Spleen (tissue), 11 donors: ENCODE data around the gene NEK5. TPM values are rescaled to one million over a fixed set of nuclear protein-coding genes. Genes with fewer than 3 reads are reported as not detected.

Experiments used
- DNase-seq: peaks from one replicate; pipeline ENCODE4 v3.0.0-alpha.2; 2020
- H3K27ac ChIP-seq, 8 donors: fragments of 200-600 bp; sonication (generic) in 7 of 8; 1 replicate in 4 of 8; 2 replicates in 4 of 8; pipeline versions ENCODE4 v1.5.0 to v1.8.0; 2016 to 2021; ENCODE audit warnings: inconsistent platforms in 4 of 8, mild to moderate bottlenecking in 4 of 8, moderate library complexity in 1 of 8
- H3K27me3 ChIP-seq, 7 donors: fragments of 200-600 bp; sonication (generic) in 6 of 7; replicated peaks in 1 of 7; 1 replicate in 4 of 7; 2 replicates in 3 of 7; pipeline versions ENCODE4 v1.5.0 to v1.8.0; 2016 to 2021; ENCODE audit warnings: inconsistent platforms in 3 of 7, mild to moderate bottlenecking in 1 of 7
- H3K36me3 ChIP-seq, 6 donors: fragments of 200-600 bp; sonication (generic) in 5 of 6; 1 replicate in 4 of 6; 2 replicates in 2 of 6; pipeline versions ENCODE4 v1.5.0 to v1.8.0; 2016 to 2021; ENCODE audit warnings: inconsistent platforms in 2 of 6
- H3K4me1 ChIP-seq, 6 donors: fragments of 200-600 bp; sonication (generic) in 5 of 6; 1 replicate in 3 of 6; 2 replicates in 3 of 6; pipeline versions ENCODE4 v1.5.0 to v1.8.0; 2016 to 2021; ENCODE audit warnings: inconsistent platforms in 3 of 6
- H3K4me3 ChIP-seq, 8 donors: fragments of 200-600 bp; sonication (generic) in 7 of 8; 1 replicate in 4 of 8; 2 replicates in 4 of 8; pipeline versions ENCODE4 v1.5.0 to v1.8.0; 2016 to 2021; ENCODE audit warnings: inconsistent platforms in 4 of 8, mild to moderate bottlenecking in 4 of 8, moderate library complexity in 2 of 8
- H3K9me3 ChIP-seq, 8 donors: fragments of 200-600 bp; sonication (generic) in 7 of 8; 1 replicate in 4 of 8; 2 replicates in 4 of 8; pipeline versions ENCODE4 v1.5.0 to v1.8.0; 2016 to 2021; ENCODE audit warnings: inconsistent platforms in 4 of 8
- CTCF ChIP-seq, 11 experiments: fragments of 200-600 bp in 7 of 11; fragments of 450-650 bp in 4 of 11; sonication (generic) in 4 of 11; IDR thresholded peaks in 8 of 11; conservative IDR thresholded peaks in 3 of 11; 1 replicate in 7 of 11; 2 replicates in 4 of 11; pipeline versions ENCODE4 v1.4.0 to v1.8.0; 2016 to 2021; ENCODE audit warnings: antibody characterized with exemption in 11 of 11, inconsistent platforms in 4 of 11, mild to moderate bottlenecking in 1 of 11
- POLR2A ChIP-seq, 3 donors: fragments of 450-650 bp; IDR thresholded peaks; one replicate each; pipeline ENCODE4 v1.5.1; 2017; ENCODE audit warnings: antibody characterized with exemption in 3 of 3, mild to moderate bottlenecking in 1 of 3
- POLR2AphosphoS5 ChIP-seq, 3 donors: sonication (generic); formaldehyde crosslinking; IDR thresholded peaks; one replicate each; pipeline ENCODE4 v1.5.1; 2017; ENCODE audit warnings: antibody characterized with exemption in 3 of 3
- WGBS, 5 donors: extraction: QIAGEN DNeasy Blood & Tissue Kit in 3 of 5; methylation state at CpG; one replicate each; pipeline versions ENCODE4 v1.1.5 to v1.1.7; 2013 to 2018; 5-methylcytosine and 5-hydroxymethylcytosine counted together
- intact Hi-C: fragments of 100-400 bp; cut with DNase I; formaldehyde crosslinking; loops from one replicate; pipeline ENCODE4 v1.15.0; 2023; ENCODE audit warnings: low total_unique reads
- polyA plus RNA-seq, 3 donors: library from polyadenylated mRNA; stranded (reverse); fragments of 200-250 nt; gene quantifications; one replicate each; pipeline ENCODE4 v1.2.1, GENCODE V29; 2013
- total RNA-seq, 7 donors: library from RNA; depleted of rRNA in 3 of 7; stranded (reverse); fragments of >200 nt in 3 of 7; fragmentation: NEBNext Ultra II Directional in 4 of 7; extraction: Animal tissue kit (Norgen Biotek cat#: 25700) in 4 of 7; gene quantifications; one replicate each; pipeline versions ENCODE4 v1.1.0 to v1.2.1, GENCODE V29; 2016 to 2021
- donor health status: healthy with polysubstance abuse.
- donor health status: DM: no; HTN: no; CAD: no; lungs with moderate emphysema.
- donor health status: DM: no; HTN: no; CAD: no.
- donor health status: Bipolar disorder and iron deficiency.
- donor health status: healthy.
- donor health status: DM: no; HTN: no; CAD: no.
- donor health status: DM: yes; HTN: yes; CAD: no.

The NEK5 gene
- total and polyA plus RNA-seq, 10 donors = 0.04 to 0.30 (median 0.10) TPM; not detected in 4

GRCh38 chr13:51997641-51998330 is 131.1 kb downstream of the NEK5 start:
- 75 to 88% (median 81%) methylated on average over 8 of the region's 8 CpGs for WGBS, 5 donors
- Histone ChIP-seq H3K4me1 (peaks cover 0 to 14% (median 6%) of the 10 kb centered on the region in 6 donors), H3K36me3 (no peaks in the 10 kb centered on the region), H3K27ac (no peak overlapping the region), H3K27me3 (peaks cover 0 to 6% (median 0%) of the 10 kb centered on the region in 7 donors), H3K9me3 (no peaks in the 10 kb centered on the region), H3K4me3 (no peak overlapping the region)
- no peak for DNase-seq
- intact Hi-C loops = no loop called here
- no peak for TF ChIP-seq CTCF (IDR thresholded peaks at IDR 0.05 in 8 of 11, conservative IDR thresholded peaks at IDR 0.05 in 3 of 11)
- TF ChIP-seq POLR2AphosphoS5 (IDR thresholded peaks at IDR 0.05) = no peak
- no peak for TF ChIP-seq POLR2A (IDR thresholded peaks at IDR 0.05)

GRCh38 chr13:51997186-51997585 is 131.7 kb downstream of the NEK5 start:
- intact Hi-C loops = no loop called here
- no peaks in the 10 kb centered on the region for H3K36me3 ChIP-seq
- H3K27ac ChIP-seq = no peak overlapping the region
- peaks cover 0 to 14% (median 6%) of the 10 kb centered on the region in 6 donors for H3K4me1 ChIP-seq
- H3K27me3 ChIP-seq = peaks cover 0 to 6% (median 0%) of the 10 kb centered on the region in 7 donors
- DNase-seq = no peak
- H3K4me3 ChIP-seq = no peak overlapping the region
- 90 to 99% (median 94%) methylated on average over 2 of the region's 2 CpGs for WGBS, 5 donors
- TF ChIP-seq POLR2AphosphoS5 (IDR thresholded peaks at IDR 0.05) (no peak), POLR2A (IDR thresholded peaks at IDR 0.05) (no peak), CTCF (IDR thresholded peaks at IDR 0.05 in 8 of 11, conservative IDR thresholded peaks at IDR 0.05 in 3 of 11) (no peak)
- no peaks in the 10 kb centered on the region for H3K9me3 ChIP-seq

- TF ChIP-seq POLR2AphosphoS5 (IDR thresholded peaks at IDR 0.05) (no peak), CTCF (IDR thresholded peaks at IDR 0.05 in 8 of 11, conservative IDR thresholded peaks at IDR 0.05 in 3 of 11) (no peak), POLR2A (IDR thresholded peaks at IDR 0.05) (no peak)
- intact Hi-C loops = no loop called here
- no peaks in the 10 kb centered on the region for H3K9me3 ChIP-seq
- no peaks in the 10 kb centered on the region for H3K36me3 ChIP-seq
- WGBS, 5 donors = 82 to 91% (median 90%) methylated on average over 3 to 4 of the region's 4 CpGs
- H3K4me3 ChIP-seq = no peak overlapping the region
- no peak overlapping the region for H3K27ac ChIP-seq
- peaks cover 0 to 14% (median 6%) of the 10 kb centered on the region in 6 donors for H3K4me1 ChIP-seq
- no peak for DNase-seq
- H3K27me3 ChIP-seq = peaks cover 0 to 6% (median 0%) of the 10 kb centered on the region in 7 donors
Measured at GRCh38 chr13:51996641-51997040, 132.2 kb downstream of the NEK5 start.

GRCh38 chr13:51995677-51996551 is 133.0 kb downstream of the NEK5 start:
- intact Hi-C loops = no loop called here

More at GRCh38 chr13:51995677-51996551, 133.0 kb downstream of the NEK5 start:
- no peak for DNase-seq
- Histone ChIP-seq H3K27ac (no peak overlapping the region), H3K36me3 (no peaks in the 10 kb centered on the region), H3K4me1 (peaks cover 0 to 14% (median 6%) of the 10 kb centered on the region in 6 donors), H3K9me3 (no peaks in the 10 kb centered on the region), H3K27me3 (peaks cover 0 to 6% (median 0%) of the 10 kb centered on the region in 7 donors), H3K4me3 (no peak overlapping the region)
- TF ChIP-seq POLR2AphosphoS5 (IDR thresholded peaks at IDR 0.05) = no peak
- no peak for TF ChIP-seq CTCF (IDR thresholded peaks at IDR 0.05 in 8 of 11, conservative IDR thresholded peaks at IDR 0.05 in 3 of 11)
- TF ChIP-seq POLR2A (IDR thresholded peaks at IDR 0.05) = no peak
- WGBS, 5 donors = 39 to 62% (median 47%) methylated on average over 8 to 9 of the region's 9 CpGs
